GM18907 (cell line): ENCODE results near the gene ZRANB3.

ENCODE experiments used
- ATAC-seq: cut with Tn5 transposase; IDR thresholded peaks from one replicate; pipeline ENCODE4 v1.9.1; 2021; ENCODE audit warnings: mild to moderate bottlenecking, moderate library complexity; ENCODE audit not compliant: unreplicated experiment

The ZRANB3 gene

DNA sequence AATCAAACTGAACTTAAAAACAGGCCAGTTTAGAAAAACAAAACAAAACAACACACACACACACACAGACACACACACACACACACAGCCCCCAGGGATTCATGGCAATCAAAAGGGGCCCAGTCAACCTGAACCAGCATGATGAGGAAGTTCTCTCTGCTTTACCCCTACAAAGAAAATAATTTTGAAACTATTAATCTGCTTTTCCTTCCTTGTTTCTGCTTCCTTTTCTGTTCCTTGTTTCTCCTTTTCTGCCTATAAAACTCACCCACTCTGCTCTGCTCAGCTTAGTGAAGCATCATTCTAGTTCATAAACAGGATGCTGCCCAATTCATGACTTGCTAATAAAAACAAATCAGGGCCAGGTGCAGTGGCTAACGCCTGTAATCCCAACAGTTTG lies 275.8 kb downstream of the ZRANB3 start:
- ATAC-seq, result no peak

DNA sequence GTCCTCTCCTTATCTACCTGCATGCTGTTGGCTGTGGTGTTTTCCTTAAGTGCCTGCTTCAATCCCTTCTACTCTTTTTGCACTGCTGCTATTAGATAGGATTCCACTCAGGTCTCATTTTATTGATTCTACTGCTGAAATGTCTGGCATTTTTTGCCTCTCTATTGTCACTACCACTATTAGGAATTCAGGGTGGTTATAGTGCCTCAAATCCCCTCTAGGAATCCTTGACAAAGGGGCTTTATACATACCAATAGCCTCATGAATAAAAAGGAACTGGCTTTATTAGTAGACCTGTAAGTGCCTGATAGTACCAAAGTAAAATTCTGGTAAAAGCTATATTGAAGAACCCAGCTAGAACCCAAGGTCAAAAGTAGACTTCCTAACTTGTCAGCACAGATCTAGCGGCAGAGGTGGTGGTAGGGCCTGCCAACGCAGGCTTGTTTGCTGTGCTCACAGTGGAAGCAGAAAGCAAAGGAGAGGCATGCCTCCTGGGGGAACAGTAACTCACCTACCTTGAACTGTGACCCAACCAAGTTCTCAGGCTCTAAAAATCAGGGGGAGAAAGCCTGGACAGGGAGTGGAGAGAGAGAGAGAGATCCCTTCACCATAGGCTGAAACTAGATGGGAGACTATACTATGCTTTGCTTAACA lies 278.1 kb downstream of the ZRANB3 start:
- no peak for ATAC-seq

DNA sequence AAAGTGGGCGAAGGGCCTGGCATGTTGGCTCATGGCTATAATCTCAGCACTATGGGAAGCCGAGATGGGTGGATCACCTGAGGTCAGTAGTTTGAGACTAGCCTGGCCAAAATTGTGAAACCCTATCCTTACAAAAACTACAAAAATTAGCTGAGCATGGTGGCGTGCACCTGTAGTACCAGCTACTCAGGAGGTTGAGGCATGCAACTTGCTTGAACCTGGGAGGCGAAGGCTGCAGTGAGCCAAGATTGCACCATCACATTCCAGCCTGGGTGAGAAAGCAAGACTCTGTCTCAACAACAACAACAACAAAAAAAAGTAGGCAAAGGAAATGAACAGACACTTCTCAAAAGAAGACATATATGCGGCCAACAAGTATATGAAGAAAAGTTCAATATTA lies 282.4 kb downstream of the ZRANB3 start:
- ATAC-seq, result no peak

DNA sequence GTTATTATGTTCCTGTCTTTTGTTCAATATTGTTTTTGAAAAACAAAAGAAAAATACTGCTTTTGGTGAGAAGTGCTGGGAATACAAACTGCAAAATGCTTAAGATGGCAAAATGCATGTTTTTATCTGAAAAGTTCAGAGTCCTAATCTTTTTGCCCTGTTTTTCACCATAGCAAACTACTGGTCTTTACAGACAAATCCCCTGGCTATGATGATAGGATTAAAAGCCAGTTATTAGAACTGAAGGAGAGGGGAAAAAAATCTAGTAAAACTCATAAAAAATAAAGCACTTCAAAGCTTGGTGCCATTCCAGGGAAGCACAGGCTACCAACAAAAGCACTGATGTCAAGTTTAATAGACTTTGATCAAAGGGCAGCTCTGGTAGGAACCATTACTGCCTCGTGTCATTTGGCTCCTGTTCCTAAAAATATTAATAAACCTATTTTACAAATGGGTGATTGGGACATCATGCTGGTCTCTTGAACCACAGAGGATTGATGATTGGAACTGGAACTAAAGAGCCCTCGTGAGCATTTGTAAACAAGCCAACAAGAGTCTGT lies 284.2 kb downstream of the ZRANB3 start:
- ATAC-seq, result no peak

DNA sequence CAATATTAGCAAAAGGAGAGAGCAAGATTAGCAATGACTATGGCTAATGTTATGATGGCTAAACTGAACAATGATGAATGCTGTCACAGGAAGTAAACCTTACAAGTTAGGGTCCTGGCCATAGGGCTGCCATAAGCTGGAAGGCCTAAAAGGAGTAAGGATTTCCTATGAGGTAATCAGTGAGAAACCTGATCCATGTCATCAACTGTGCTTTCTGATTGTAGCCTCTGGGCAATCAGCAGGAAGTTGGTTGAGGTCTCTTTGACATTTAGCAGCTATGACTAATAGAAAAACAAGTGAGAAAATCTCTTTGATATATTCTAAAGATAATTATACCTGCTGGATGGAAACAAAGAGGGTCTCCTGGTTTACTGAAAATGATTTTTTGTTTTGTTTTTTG lies 285.9 kb downstream of the ZRANB3 start:
- no peak for ATAC-seq

DNA sequence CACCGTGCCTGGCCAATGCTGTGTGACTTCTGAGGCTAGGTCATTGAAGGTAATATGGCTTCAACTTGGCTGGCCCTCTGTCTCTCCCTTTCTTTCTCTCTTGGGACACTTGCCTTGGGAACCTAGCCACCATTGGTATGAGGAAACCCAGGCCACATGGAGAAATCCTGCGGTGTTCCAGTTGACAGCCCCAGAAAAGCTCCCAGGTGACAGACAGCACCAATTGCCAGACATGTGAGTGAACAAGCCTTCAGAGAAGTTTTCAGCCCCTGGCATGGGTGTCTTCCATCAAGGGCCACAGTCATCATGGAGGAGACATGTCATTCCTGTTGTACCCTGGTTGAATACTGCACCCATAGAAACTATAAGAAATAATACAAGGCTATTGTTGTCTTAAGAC lies 292.4 kb downstream of the ZRANB3 start:
- no peak for ATAC-seq

DNA sequence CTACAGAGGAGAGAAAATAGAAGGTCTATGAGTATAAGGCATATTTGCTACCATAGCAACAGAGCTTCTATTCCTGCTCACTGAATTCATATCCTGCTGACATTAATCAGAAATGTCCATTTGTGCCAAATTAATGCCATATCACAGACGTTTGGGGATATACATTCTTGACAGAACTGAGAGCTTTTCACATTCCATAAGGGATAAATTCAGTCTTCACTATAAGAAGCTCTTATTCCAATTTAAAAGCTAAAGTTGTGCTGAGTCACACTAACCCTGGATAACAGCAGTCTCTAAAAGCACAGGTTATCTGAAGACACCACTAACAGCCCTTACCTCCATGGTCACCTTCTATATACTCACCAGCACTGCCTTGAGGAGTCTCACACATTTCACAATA lies 300.9 kb downstream of the ZRANB3 start:
- ATAC-seq, result no peak

DNA sequence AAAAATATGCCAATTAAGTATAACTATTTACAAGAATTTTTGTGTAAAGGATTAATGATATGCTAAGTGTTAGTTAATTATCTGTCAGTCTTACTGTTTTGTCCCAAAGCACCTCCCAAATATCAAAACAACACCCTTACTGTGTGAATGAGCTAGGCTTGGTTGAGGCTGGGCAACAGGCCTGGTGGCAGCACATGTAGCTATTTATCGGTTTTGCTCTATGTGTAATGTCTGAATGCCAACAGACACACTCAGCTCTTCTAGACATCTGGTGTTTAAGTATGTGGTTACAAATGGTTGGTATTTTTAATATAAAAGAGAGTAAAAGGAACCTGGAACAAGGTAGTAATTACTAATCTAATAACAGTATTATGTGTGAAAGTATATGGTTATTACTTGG lies 303.6 kb downstream of the ZRANB3 start:
- no peak for ATAC-seq

DNA sequence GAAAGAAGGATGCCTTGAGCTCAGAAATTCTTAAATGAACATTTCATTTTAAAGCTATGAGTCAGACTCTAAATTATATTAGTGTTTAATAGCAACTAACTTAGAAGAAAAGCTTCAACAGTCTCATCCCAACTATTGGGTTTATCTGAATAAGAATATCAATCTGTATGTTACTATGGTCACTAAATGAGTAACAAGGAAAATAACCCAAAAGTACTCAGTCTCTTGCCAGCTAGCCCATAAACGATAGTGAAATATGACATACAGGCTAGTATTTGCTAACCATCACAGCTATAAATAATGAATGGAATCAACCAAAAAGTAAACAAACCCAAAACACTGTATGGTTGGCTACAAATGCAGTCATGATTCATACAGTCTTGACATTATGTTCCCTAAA lies 304.1 kb downstream of the ZRANB3 start:
- ATAC-seq, result no peak

DNA sequence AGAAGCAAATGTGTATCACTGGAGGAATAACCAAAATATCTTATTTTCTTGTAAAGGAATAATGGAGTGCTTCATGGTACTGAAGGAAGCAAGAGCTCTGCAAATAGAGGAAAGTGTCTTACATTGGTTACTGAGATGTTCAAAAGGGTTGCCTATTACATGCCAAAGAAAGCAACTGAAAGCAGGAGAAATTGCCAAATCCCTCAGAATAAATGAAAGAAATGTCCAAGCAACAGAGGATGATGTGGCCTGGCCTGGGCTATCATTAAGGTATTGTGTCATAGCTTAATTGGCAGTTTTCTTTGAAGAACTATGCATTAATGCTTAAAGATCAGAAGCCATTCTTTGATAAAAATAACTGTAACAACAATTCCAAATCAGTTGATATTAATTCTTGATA lies 305.2 kb downstream of the ZRANB3 start:
- ATAC-seq, result no peak

DNA sequence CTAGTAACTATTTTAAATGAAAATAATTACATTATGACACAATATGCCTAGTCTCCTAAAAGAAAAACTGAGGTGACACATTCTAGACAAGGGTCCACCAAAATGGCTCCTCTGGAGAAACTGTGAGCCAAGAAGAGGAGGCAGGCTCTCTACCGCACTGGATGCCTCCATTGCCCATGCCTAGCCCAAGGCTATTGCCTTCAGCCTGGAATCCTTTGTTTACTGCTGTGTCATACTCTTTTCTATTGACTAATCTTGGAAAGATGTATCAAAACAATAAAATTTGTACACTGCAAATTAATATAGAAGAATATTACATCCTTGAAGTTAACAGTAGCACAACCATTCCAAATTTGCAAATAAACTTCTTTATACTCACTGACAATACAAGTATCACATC lies 311.8 kb downstream of the ZRANB3 start:
- no peak for ATAC-seq

DNA sequence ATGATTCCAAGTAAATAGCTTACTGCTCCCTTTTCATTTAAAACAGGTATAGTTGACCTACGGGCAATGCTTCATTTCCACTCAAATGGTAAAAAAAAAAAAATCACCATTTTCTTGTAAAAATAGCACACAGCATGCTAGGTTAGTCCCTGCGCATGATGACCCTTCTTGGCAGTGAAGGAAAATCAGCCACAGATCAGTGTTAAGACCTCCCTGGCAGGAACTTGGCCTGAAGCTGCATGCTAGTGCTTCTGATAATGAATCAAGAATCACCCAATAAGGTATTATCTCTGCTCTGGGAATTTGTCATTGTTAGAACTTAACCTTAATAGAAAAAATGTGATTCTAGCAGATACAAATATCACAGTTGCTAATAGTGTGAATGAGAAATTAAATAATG lies 312.6 kb downstream of the ZRANB3 start:
- ATAC-seq, result no peak

DNA sequence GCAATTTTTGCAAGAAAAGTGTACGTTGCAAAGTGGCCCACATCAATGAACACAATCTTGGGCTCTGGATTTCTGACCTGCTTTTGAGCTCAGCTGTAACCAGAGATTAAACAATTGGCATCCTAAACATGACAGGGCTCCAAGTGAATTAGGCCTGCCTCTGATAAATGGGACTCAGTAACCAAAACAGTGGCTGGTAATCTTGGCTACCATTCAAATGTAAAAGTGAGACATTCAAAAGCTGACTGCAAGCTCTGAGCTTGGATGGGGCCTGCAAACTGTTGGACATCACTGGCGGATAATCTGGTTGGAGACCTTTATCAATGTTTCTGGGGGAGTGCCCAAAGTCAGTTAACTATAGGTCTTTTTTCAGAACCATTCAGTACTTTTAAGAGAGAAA lies 318.3 kb downstream of the ZRANB3 start:
- ATAC-seq, result no peak

DNA sequence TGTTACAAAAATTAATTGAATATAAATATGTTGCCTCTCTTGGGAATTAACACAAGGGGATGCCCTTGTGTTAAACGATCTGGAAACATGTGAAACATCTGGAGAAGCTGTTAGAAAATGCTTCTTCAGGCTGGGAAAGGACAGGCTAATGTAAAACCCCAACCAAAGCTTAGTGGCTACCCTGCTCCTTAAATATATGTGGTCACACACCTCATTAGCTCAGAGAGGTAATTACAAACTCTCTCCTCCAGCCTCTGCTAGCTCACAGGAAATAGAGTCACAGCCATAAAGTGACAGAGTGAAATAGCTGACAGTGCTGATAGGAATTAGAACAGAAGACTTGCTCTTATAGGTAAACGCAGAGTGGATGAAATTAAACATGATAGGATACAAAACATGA lies 323.0 kb downstream of the ZRANB3 start:
- no peak for ATAC-seq

DNA sequence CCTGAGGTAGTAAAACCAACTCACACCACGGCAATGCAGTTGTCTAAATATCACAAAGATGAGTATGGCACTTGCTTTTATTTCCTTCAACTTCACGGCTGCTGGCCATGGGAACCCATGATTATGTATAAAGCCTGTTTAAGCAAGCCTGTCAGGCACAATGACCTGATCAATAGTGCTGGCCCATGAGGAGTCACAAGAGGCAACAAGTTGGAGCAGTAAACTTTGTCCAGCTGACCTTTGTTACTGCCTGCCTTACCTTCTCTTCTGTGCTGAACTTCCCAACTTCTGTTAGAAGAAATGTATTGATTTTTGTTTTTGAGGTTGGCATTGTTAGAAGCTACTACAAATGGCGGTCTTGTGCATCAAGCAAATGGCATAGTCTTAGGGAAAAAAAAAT lies 327.1 kb downstream of the ZRANB3 start:
- no peak for ATAC-seq

DNA sequence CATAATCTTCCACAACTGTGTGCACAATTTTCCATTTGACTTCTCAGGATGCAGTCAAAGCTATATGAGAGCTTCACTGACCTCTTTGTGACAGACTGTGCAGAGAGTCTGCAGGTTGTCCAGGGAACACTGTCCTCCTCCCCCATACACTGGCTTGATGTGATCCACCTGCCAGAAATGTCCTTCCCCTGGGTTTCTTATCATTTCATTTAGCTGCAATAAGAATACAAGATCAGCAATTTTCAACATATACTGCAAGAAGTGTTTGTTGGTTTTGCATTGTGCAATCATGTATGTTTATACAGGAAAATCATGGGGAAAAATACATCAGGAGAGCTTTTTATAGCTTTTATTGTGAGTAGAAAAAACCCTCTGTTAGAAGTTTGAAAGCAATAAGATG lies 328.3 kb downstream of the ZRANB3 start:
- ATAC-seq, result no peak

DNA sequence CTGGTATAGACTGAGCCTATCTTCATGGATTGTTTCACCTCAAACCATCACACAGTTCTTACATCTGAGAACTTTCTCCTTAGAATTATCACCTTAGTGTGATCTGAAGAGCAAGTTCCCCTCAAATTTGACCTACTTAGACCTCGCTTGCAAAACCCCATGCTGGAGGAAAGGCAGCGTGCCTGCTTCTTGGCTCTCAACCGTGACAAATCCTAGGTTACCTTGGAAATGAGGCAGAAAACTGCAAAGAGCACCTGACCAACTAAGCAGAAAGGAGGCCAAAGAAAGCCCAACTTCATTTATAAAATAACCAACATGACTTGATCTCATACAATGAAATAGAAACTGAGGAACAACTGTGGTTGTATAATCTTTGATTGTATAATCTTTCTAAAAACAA lies 332.5 kb downstream of the ZRANB3 start:
- no peak for ATAC-seq

DNA sequence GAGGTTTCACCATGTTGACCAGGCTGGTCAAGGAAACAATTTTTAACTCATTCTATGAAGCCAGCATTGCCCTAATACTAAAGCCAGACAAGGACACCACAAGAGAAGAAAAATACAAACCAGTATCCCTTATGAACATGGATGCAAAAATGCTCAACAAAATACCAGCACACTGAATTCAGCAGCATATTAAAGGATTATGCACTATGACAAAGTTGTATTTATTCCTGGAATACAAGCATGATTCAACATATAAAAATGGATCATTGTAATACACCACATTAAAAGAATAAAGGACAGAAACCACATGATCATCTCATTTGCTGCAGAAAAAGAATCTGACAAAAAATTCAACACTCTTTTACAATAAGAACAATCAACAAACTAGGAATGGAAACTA lies 340.2 kb downstream of the ZRANB3 start:
- ATAC-seq, result no peak

DNA sequence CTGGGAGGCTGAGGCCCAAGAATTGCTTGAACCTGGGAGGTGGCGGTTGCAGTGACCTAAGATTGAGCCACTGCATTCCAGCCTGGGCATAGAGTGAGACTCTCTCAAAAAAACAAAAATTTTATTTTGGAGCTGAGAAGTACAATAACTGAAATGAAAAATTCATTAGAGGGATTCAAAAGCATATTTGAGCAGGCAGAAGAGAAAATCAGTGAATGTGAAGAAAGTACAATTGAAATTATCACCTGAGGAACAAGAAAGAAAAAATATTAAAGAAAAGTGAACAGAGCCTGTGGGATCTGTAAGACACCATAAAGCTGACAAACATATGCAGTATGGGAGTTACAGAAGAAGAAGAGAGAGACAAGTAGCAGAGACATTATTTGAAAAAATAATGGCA lies 341.9 kb downstream of the ZRANB3 start:
- no peak for ATAC-seq

DNA sequence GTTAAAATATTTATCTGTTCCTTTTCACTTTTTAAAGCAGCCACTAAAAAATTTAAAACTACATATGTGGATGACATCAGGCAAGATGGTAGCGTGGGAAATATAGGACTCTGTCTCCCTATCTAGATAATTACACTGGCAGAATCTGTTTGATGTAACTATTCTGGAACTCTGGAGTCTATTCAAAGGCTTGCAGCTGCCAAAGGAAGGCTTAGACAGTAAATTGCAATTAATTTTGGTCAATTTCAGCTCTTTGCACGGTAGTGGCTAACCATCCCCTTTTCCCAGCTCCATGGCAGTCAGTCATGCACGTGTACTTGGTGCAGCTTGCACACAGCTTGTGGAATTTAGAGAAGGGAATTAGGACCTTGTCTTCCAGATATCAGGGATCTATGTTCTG lies 343.7 kb downstream of the ZRANB3 start:
- no peak for ATAC-seq

DNA sequence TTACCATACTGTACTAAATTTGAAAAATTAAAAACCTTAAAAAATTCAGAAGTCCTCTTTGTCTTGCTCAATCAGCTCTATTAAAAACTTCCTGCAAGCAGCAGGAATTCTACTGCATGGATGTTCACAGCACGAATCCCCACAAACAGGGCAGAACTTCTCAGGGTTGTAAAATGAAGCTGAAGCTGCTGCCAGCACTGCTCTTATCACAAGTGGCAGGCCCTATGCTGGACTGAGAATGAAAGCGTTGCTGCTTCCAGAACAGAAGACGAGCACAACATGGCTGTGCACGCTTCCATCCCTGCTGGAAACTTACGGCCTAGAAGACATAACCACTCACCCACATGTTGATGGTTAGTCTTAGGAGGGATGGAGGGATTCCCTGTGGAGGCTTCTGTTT lies 345.0 kb downstream of the ZRANB3 start:
- no peak for ATAC-seq

DNA sequence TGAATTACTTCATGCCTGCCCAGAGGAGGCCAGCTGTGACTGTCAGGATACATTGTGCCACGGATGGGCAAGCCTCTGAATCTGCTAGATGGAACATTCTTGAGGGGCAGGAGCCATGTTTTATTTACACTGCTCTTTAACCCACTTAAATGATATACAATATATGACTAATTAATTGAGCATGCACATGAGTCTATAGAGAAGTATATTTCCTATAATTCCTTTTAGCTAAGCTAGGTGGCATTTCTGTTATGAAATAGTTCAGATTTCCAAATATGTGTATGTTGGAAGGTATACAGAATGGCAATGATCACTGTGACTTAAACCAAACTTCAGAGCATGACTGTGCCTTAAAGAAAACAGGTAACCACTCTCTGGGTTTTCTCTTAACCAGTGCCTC lies 347.2 kb downstream of the ZRANB3 start:
- ATAC-seq, result no peak

DNA sequence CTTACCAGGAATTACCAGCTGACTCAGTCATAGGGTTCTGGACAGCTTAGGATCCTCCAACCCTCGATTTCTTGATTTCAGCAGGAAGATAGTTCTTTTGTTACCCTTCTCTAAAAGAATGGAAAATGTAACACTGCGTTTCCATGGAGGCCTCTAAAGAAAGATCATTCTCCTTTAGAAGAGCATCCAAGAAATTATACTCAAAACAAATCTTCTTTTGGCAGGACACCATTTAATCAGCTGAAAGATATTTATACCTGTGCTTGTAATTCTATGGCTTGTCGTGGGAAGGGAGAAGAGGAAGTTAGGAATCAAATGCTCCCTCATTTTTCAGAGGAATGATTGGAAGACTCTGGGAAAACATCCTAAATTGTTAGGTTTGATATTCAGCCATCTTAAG lies 348.4 kb downstream of the ZRANB3 start:
- ATAC-seq, result no peak
